Upper lobe of left lung (tissue), 6 donors: ENCODE results near the gene DNAJA2. TPM values are rescaled to one million over a fixed set of nuclear protein-coding genes. Genes with fewer than 3 reads are reported as not detected.

Source experiments
- ATAC-seq, 2 donors: fragments of 200-7000 bp; cut with Tn5 transposase; one replicate each; pipeline ENCODE4 v1.9.1; 2022; ENCODE audit warnings: mild to moderate bottlenecking in 2 of 2, moderate library complexity in 2 of 2; ENCODE audit not compliant: low FRiP score in 2 of 2
- DNase-seq, 2 donors: peaks; one replicate each; pipeline ENCODE4 v3.0.0-alpha.2; 2019 to 2020
- H3K27ac ChIP-seq, 4 donors: fragments of 200-600 bp; sonication (generic); one replicate each; pipeline ENCODE4 v1.5.1; 2016 to 2019
- H3K27me3 ChIP-seq, 4 donors: fragments of 200-600 bp; sonication (generic); one replicate each; pipeline ENCODE4 v1.5.1; 2017 to 2019
- H3K36me3 ChIP-seq, 4 donors: fragments of 200-600 bp; sonication (generic); one replicate each; pipeline ENCODE4 v1.5.1; 2016 to 2019
- H3K4me1 ChIP-seq, 4 donors: fragments of 200-600 bp; sonication (generic); one replicate each; pipeline ENCODE4 v1.5.1; 2018 to 2019
- H3K4me3 ChIP-seq, 4 donors: fragments of 200-600 bp; sonication (generic); one replicate each; pipeline ENCODE4 v1.5.1; 2017 to 2019; ENCODE audit warnings: mild to moderate bottlenecking in 2 of 4, moderate library complexity in 1 of 4
- H3K9me3 ChIP-seq, 4 donors: fragments of 200-600 bp; sonication (generic); one replicate each; pipeline ENCODE4 v1.5.1; 2018 to 2019
- EP300 ChIP-seq, 4 donors: sonication (generic); formaldehyde crosslinking; IDR thresholded peaks; one replicate each; pipeline ENCODE4 v1.5.1; 2017; ENCODE audit warnings: antibody characterized with exemption in 4 of 4, control low read depth in 2 of 4
- POLR2A ChIP-seq, 4 donors: fragments of 450-650 bp; IDR thresholded peaks; one replicate each; pipeline ENCODE4 v1.5.1; 2016 to 2017; ENCODE audit warnings: antibody characterized with exemption in 4 of 4, mild to moderate bottlenecking in 2 of 4
- POLR2AphosphoS5 ChIP-seq, 2 donors: sonication (generic); formaldehyde crosslinking; IDR thresholded peaks; one replicate each; pipeline ENCODE4 v1.5.1; 2017; ENCODE audit warnings: antibody characterized with exemption in 2 of 2
- WGBS, 2 donors: methylation state at CpG; one replicate each; pipeline ENCODE4 v1.1.5; 2017 to 2018; 5-methylcytosine and 5-hydroxymethylcytosine counted together
- total RNA-seq, 6 donors: library from RNA; depleted of rRNA in 4 of 6; stranded (reverse); fragments of >200 nt in 4 of 6; gene quantifications; one replicate each; pipeline versions ENCODE4 v1.1.0 to v1.2.1, GENCODE V29; 2016 to 2021
- TF ChIP-seq, protein P1 (sequence below), 6 experiments: fragments of 450-650 bp in 4 of 6; fragments of 200-600 bp in 2 of 6; sonication (generic) in 2 of 6; IDR thresholded peaks; one replicate each; pipeline ENCODE4 v1.5.1; 2016 to 2019; ENCODE audit warnings: antibody characterized with exemption in 6 of 6
- donor health status: DM: no; HTN: no; CAD: no; lungs with moderate emphysema.
- donor health status: DM: no; HTN: yes; CAD: no; lungs with severe emphysema.

DNAJA2 gene
- total RNA-seq, 6 donors from 2014 or later = 15.7 to 51.2 (median 41.0) TPM

DNA sequence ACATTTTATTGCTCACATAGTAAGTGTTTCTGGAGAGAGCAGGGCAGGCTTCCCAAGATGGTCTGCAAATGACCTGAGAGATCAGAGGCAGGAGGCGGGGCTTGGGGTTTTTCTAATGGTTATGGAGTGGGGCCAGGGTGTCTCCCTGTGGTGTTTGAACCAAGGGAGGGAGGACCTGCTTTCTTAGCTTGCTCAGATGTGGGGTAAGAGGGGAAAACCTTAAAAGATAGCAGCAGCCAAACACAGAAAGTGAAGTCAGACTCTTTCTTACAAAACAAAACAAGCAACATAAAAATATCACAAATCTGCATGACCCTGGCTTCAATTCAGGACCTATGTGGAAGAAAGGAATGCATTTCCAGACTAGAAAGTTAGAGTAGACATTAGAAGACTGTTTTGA, 22.9 kb upstream of the DNAJA2 start:
- WGBS, 2 donors = 67 to 100% methylated on average over 1 of the region's 1 CpG
- no peaks in the 10 kb centered on the region for H3K27me3 ChIP-seq
- H3K27ac ChIP-seq = no peak overlapping the region
- no peaks in the 10 kb centered on the region for H3K9me3 ChIP-seq
- ATAC-seq (no peak), DNase-seq (no peak)
- no peaks in the 10 kb centered on the region for H3K4me1 ChIP-seq
- TF ChIP-seq EP300 (IDR thresholded peaks at IDR 0.05) (no peak), POLR2AphosphoS5 (IDR thresholded peaks at IDR 0.05) (no peak), POLR2A (IDR thresholded peaks at IDR 0.05) (no peak)
- TF ChIP-seq, protein P1, sequence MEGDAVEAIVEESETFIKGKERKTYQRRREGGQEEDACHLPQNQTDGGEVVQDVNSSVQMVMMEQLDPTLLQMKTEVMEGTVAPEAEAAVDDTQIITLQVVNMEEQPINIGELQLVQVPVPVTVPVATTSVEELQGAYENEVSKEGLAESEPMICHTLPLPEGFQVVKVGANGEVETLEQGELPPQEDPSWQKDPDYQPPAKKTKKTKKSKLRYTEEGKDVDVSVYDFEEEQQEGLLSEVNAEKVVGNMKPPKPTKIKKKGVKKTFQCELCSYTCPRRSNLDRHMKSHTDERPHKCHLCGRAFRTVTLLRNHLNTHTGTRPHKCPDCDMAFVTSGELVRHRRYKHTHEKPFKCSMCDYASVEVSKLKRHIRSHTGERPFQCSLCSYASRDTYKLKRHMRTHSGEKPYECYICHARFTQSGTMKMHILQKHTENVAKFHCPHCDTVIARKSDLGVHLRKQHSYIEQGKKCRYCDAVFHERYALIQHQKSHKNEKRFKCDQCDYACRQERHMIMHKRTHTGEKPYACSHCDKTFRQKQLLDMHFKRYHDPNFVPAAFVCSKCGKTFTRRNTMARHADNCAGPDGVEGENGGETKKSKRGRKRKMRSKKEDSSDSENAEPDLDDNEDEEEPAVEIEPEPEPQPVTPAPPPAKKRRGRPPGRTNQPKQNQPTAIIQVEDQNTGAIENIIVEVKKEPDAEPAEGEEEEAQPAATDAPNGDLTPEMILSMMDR (IDR thresholded peaks at IDR 0.05) = no peak
- no peak overlapping the region for H3K4me3 ChIP-seq
- H3K36me3 ChIP-seq = no peaks in the 10 kb centered on the region

DNA sequence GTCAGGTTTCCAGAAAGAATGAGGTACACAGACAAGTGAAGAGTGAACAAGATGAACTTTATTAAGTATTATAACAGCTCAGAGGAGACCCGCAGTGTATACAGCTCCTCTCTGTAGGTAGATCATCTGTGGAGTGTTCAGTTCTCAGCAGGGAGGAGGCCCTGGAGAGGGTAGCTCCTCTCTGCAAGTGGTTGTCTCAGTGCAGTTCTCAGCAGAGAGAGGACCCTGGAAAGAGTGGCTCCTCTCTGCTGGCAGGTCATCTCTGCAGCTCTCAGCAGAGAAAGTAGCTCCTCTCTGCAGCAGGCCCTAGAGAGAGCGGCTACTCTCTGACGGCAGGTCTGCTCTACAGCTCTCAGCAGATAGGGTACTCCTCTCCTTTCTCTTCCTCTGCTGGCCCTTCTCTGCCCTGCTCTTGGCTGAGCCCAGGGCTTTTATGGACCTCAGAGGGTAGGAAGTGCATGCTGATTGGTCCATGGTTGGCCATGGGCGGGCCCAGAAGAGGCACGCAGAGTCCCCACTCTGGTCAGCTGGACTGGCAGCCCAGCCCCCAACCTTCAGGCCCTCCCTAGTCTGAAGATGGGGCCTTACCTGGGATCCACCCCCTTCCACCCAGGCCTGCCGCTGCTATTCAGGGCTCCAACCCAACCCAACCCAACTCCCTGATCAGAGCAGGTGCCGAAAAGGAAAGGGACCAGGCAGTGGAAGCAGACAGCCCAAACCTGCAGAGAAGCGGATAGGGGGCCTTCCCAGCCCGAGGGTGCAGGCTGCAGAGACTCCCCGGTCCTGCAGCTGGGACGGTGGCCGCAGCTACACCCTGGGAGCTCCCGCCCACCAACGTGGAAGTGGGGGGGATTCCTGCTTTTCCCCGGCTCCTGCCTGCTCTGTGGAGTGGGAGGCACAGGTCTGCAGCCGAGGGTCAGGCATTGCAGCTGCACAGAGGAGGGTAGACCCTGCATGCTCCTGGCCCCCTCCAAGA, 18.5 kb upstream of the DNAJA2 start:
- H3K4me3 ChIP-seq = no peak overlapping the region
- H3K27ac ChIP-seq = no peak overlapping the region
- DNase-seq (peak in 1 of 2 donors; percentile 51), ATAC-seq (peak in 1 of 2 donors; percentile 34)
- WGBS, 2 donors = 95 to 100% methylated on average over 2 to 15 of the region's 16 CpGs
- no peaks in the 10 kb centered on the region for H3K4me1 ChIP-seq
- no peaks in the 10 kb centered on the region for H3K27me3 ChIP-seq
- no peaks in the 10 kb centered on the region for H3K9me3 ChIP-seq
- no peaks in the 10 kb centered on the region for H3K36me3 ChIP-seq
- TF ChIP-seq POLR2A (IDR thresholded peaks at IDR 0.05) (no peak), EP300 (IDR thresholded peaks at IDR 0.05) (no peak)

DNA sequence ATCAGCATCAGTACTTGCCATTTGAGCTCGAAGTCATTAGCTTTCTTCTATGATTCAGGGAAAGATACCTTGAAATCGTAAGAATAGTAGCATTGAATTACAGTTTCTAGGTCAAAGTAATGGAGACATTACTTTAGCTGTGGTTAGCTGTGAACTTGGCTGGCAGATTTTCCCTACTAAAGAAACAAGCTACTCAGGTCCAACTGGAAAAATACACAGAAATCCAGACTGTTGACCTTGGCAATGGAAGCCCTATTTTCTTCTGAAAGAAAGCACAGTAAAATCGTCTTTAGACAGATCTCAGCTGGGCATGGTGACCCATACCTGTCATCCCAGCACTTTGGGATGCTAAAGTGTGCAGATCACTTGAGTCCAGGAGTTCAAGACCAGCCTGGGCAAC, 13.4 kb upstream of the DNAJA2 start:
- DNase-seq = no peak
- Histone ChIP-seq H3K27ac (no peak overlapping the region), H3K4me3 (no peak overlapping the region), H3K9me3 (no peaks in the 10 kb centered on the region), H3K27me3 (no peaks in the 10 kb centered on the region), H3K36me3 (no peaks in the 10 kb centered on the region), H3K4me1 (no peaks in the 10 kb centered on the region)
- 72 to 83% methylated on average over 3 of the region's 3 CpGs for WGBS, 2 donors
- TF ChIP-seq POLR2AphosphoS5 (IDR thresholded peaks at IDR 0.05) (no peak), EP300 (IDR thresholded peaks at IDR 0.05) (no peak), POLR2A (IDR thresholded peaks at IDR 0.05) (no peak)
- TF ChIP-seq, protein P1 (IDR thresholded peaks at IDR 0.05) = no peak
- ATAC-seq = no peak

DNA sequence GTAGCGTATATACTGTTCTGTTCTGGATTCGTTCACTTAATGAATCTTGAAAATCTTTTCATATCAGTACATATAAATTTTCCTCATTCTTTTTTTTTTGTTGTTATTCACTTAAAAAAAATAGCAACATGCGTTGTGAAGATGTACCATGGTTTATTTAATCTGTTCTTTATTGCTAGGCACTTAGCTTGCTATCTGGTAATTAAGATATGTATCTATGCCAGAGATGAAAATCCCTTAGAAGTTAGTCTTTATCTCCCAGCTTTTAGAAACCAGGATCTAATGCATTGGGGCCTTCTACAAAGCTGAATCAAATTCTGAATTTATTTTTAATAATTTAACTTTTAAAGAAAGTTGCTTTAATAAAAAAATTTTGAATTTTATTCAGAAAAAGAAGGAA, 13.0 kb upstream of the DNAJA2 start:
- TF ChIP-seq, protein P1 (IDR thresholded peaks at IDR 0.05) = no peak
- no peak for TF ChIP-seq POLR2A (IDR thresholded peaks at IDR 0.05)
- TF ChIP-seq POLR2AphosphoS5 (IDR thresholded peaks at IDR 0.05) = no peak
- TF ChIP-seq EP300 (IDR thresholded peaks at IDR 0.05) = no peak
- Histone ChIP-seq H3K4me3 (no peak overlapping the region), H3K36me3 (no peaks in the 10 kb centered on the region), H3K4me1 (no peaks in the 10 kb centered on the region), H3K27me3 (no peaks in the 10 kb centered on the region), H3K9me3 (no peaks in the 10 kb centered on the region), H3K27ac (no peak overlapping the region)
- 87 to 92% methylated on average over 3 of the region's 3 CpGs for WGBS, 2 donors
- DNase-seq (no peak), ATAC-seq (no peak)

DNA sequence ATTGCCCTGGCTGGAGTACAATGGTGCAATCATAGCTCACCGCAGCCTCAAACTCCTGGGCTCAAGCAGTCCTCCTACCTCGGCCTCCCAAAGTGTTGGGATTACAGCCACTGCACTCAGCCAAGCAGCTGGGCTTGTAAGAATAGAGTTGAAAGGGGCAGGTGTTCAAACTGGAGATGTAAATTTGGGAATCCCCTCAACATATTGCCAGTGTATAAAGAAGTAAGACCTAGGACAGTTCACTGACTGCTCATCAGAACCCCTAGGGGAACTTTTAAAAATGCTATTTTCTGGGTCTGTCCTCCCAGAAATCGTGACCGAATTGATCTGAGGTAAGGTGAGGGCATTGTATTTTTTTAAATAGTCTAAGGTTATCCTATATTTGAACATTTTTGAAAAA, 8.9 kb upstream of the DNAJA2 start:
- H3K4me1 ChIP-seq = no peaks in the 10 kb centered on the region
- no peaks in the 10 kb centered on the region for H3K36me3 ChIP-seq
- H3K9me3 ChIP-seq = no peaks in the 10 kb centered on the region
- no peak for TF ChIP-seq POLR2AphosphoS5 (IDR thresholded peaks at IDR 0.05)
- TF ChIP-seq EP300 (IDR thresholded peaks at IDR 0.05) = no peak
- TF ChIP-seq POLR2A (IDR thresholded peaks at IDR 0.05) = no peak
- TF ChIP-seq, protein P1 (IDR thresholded peaks at IDR 0.05) = no peak
- 91 to 95% methylated on average over 4 of the region's 4 CpGs for WGBS, 2 donors
- ATAC-seq = no peak
- no peak for DNase-seq
- H3K4me3 ChIP-seq = no peak overlapping the region
- H3K27me3 ChIP-seq = no peaks in the 10 kb centered on the region
- no peak overlapping the region for H3K27ac ChIP-seq
